Glomerular visceral epithelial cell (primary cell): ENCODE results near the gene DCUN1D5.

Experiments used
- DNase-seq: peaks from one replicate; pipeline ENCODE4 v3.0.0-alpha.2; 2016; ENCODE audit errors: extremely low spot score

DCUN1D5 gene

GRCh38 chr11:103091801-103092524 lies at the start of gene DCUN1D5:
Gene DCUN1D5, minus strand, starts transcription at chr11:103092160. Its CDS starts 288 bp downstream, at chr11:103091872.
- DNase-seq, result peak; percentile 93

GRCh38 chr11:103125462-103125861 lies 33.5 kb upstream of the DCUN1D5 start:
- no peak for DNase-seq

- no peak for DNase-seq
Measured at GRCh38 chr11:103114836-103115235, 22.9 kb upstream of the DCUN1D5 start.

- no peak for DNase-seq
Measured at GRCh38 chr11:103112364-103112763, 20.4 kb upstream of the DCUN1D5 start.

GRCh38 chr11:103111400-103111799 lies 19.4 kb upstream of the DCUN1D5 start:
- DNase-seq, result no peak

- peak; percentile 4 for DNase-seq
Measured at GRCh38 chr11:103110391-103110790, 18.4 kb upstream of the DCUN1D5 start.

GRCh38 chr11:103109818-103110388 lies 17.9 kb upstream of the DCUN1D5 start:
- peak; percentile 18 for DNase-seq

- peak; percentile 91 for DNase-seq
Measured at GRCh38 chr11:103108933-103109817, 17.2 kb upstream of the DCUN1D5 start, which contains the start of gene DYNC2H1. Gene DYNC2H1, plus strand, starts transcription at chr11:103109426. Its CDS starts 149 bp downstream, at chr11:103109575.

GRCh38 chr11:103097279-103097678 lies 5.3 kb upstream of the DCUN1D5 start:
- DNase-seq, result no peak

GRCh38 chr11:103091064-103091800 lies 728 bp downstream of the DCUN1D5 start:
- DNase-seq, result peak; percentile 33

GRCh38 chr11:103086461-103086860 lies 5.5 kb downstream of the DCUN1D5 start:
- no peak for DNase-seq

GRCh38 chr11:103085758-103086365 lies 6.1 kb downstream of the DCUN1D5 start:
- no peak for DNase-seq

GRCh38 chr11:103079833-103080232 lies 12.1 kb downstream of the DCUN1D5 start:
- DNase-seq, result no peak

- DNase-seq, result no peak
Measured at GRCh38 chr11:103078710-103079109, 13.2 kb downstream of the DCUN1D5 start.

GRCh38 chr11:103077554-103077953 lies 14.4 kb downstream of the DCUN1D5 start:
- no peak for DNase-seq

GRCh38 chr11:103076361-103076760 lies 15.6 kb downstream of the DCUN1D5 start:
- no peak for DNase-seq

GRCh38 chr11:103071008-103071407 lies 21.0 kb downstream of the DCUN1D5 start:
- no peak for DNase-seq

GRCh38 chr11:103070142-103070541 lies 21.8 kb downstream of the DCUN1D5 start:
- DNase-seq, result no peak

GRCh38 chr11:103069367-103069766 lies 22.6 kb downstream of the DCUN1D5 start:
- no peak for DNase-seq

- DNase-seq, result no peak
Measured at GRCh38 chr11:103067118-103067517, 24.8 kb downstream of the DCUN1D5 start.

GRCh38 chr11:103061656-103062055 lies 30.3 kb downstream of the DCUN1D5 start:
- DNase-seq, result no peak
